Tibial artery (tissue), 4 donors: ENCODE data around the gene MYO10.

ENCODE experiments used
- DNase-seq, 2 donors: peaks; one replicate each; pipeline ENCODE4 v3.0.0-alpha.2; 2019
- H3K27ac ChIP-seq, 2 donors: fragments of 200-600 bp; sonication (generic) in 1 of 2; 1 replicate in 1 of 2; 2 replicates in 1 of 2; pipeline ENCODE4 v1.5.1; 2018 to 2019; ENCODE audit warnings: mild to moderate bottlenecking in 1 of 2
- H3K27me3 ChIP-seq, 2 donors: fragments of 200-600 bp; sonication (generic) in 1 of 2; one replicate each; pipeline versions ENCODE4 v1.5.1 to v1.6.0; 2016 to 2019
- H3K36me3 ChIP-seq, 3 donors: fragments of 200-600 bp; sonication (generic) in 2 of 3; one replicate each; pipeline ENCODE4 v1.5.1; 2016 to 2019; ENCODE audit warnings: mild to moderate bottlenecking in 2 of 3
- H3K4me1 ChIP-seq, 4 donors: fragments of 200-600 bp; sonication (generic) in 2 of 4; 1 replicate in 3 of 4; 2 replicates in 1 of 4; pipeline ENCODE4 v1.5.1; 2016 to 2019
- H3K4me3 ChIP-seq, 2 donors: fragments of 200-600 bp; sonication (generic) in 1 of 2; 1 replicate in 1 of 2; 2 replicates in 1 of 2; pipeline ENCODE4 v1.5.1; 2018 to 2019; ENCODE audit warnings: mild to moderate bottlenecking in 2 of 2
- H3K9me3 ChIP-seq, 3 donors: fragments of 200-600 bp; sonication (generic) in 1 of 3; one replicate each; pipeline ENCODE4 v1.5.1; 2016 to 2019
- intact Hi-C: fragments of 100-400 bp; cut with DNase I; formaldehyde crosslinking; loops from one replicate; pipeline ENCODE4 v1.15.0; 2023; ENCODE audit warnings: low total_unique reads
- TF ChIP-seq, protein P1 (sequence below), 2 experiments: fragments of 200-600 bp in 1 of 2; fragments of 450-650 bp in 1 of 2; IDR thresholded peaks; one replicate each; pipeline ENCODE4 v1.5.1; 2017 to 2019; ENCODE audit warnings: antibody characterized with exemption in 2 of 2, mild to moderate bottlenecking in 1 of 2, moderate library complexity in 1 of 2

MYO10 gene

DNA sequence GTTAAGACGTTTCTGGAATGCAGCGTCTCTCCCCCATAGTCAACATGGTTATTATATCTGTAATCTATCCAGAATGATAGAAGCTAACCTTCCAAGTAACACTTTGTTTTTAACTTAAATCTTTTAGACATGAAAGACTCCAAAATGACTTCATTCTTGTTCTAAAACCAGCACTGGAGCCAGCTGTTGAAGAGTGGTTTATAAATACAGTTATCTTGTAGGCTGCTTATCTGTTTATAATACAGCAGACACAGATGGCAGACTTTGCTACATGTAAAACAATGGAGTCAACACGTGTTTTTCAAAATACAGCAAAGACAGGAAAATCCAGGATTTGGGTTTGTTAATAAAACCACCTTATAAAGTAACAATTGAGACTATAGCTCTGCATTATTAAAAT is 270.5 kb downstream of the MYO10 start:
- no peak overlapping the region for H3K4me3 ChIP-seq
- intact Hi-C loops = no loop called here
- no peaks in the 10 kb centered on the region for H3K9me3 ChIP-seq
- H3K36me3 ChIP-seq = peaks cover 18 to 40% (median 20%) of the 10 kb centered on the region in 3 donors
- no peaks in the 10 kb centered on the region for H3K4me1 ChIP-seq
- TF ChIP-seq, protein P1, sequence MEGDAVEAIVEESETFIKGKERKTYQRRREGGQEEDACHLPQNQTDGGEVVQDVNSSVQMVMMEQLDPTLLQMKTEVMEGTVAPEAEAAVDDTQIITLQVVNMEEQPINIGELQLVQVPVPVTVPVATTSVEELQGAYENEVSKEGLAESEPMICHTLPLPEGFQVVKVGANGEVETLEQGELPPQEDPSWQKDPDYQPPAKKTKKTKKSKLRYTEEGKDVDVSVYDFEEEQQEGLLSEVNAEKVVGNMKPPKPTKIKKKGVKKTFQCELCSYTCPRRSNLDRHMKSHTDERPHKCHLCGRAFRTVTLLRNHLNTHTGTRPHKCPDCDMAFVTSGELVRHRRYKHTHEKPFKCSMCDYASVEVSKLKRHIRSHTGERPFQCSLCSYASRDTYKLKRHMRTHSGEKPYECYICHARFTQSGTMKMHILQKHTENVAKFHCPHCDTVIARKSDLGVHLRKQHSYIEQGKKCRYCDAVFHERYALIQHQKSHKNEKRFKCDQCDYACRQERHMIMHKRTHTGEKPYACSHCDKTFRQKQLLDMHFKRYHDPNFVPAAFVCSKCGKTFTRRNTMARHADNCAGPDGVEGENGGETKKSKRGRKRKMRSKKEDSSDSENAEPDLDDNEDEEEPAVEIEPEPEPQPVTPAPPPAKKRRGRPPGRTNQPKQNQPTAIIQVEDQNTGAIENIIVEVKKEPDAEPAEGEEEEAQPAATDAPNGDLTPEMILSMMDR (IDR thresholded peaks at IDR 0.05) = no peak
- H3K27ac ChIP-seq = no peak overlapping the region
- no peaks in the 10 kb centered on the region for H3K27me3 ChIP-seq
- no peak for DNase-seq

DNA sequence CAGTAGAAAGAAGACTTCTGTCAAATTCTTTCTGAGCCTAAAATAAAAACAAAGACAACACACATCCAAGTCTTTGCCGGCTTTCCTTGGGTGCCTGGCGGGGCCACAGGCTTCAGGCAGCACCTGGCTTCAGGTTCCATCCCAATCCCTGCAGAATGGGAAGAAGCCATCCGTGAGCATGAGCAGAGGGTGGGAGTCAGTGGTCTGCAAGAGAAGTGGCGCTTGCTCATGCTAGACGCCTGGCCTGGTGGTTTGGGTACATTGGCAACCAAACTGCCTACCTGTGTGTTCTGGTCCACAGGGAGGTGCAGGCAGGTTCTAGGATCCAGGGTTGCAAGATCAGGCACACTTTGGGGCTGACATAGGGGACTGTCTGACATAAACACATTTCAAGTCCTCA is 271.7 kb downstream of the MYO10 start:
- Histone ChIP-seq H3K27ac (no peak overlapping the region), H3K9me3 (no peaks in the 10 kb centered on the region), H3K36me3 (peaks cover 15 to 36% (median 17%) of the 10 kb centered on the region in 3 donors), H3K4me3 (no peak overlapping the region), H3K4me1 (no peaks in the 10 kb centered on the region), H3K27me3 (no peaks in the 10 kb centered on the region)
- no peak for DNase-seq
- intact Hi-C loops = no loop called here
- TF ChIP-seq, protein P1 (IDR thresholded peaks at IDR 0.05) = no peak

DNA sequence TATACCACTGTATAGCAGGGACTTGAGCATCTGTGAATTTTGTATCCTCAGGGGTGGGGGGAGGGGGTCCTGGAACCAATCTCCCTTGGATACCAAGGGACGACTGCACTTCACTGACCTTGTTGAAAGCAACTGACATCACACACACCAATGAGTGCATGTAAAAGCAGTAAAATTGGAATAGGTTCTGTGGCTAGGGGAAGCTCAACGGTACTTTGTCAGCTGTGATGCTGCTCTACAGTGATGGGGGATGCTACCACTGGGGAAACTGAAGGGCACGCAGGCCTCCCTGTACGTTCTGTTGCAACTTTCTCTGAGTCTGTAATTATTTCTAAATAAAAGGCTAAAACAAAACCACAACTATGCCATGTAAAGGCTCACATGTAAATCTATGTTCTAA is 272.2 kb downstream of the MYO10 start:
- DNase-seq = no peak
- Histone ChIP-seq H3K4me3 (no peak overlapping the region), H3K27ac (no peak overlapping the region), H3K9me3 (no peaks in the 10 kb centered on the region), H3K4me1 (no peaks in the 10 kb centered on the region), H3K27me3 (no peaks in the 10 kb centered on the region), H3K36me3 (peaks cover 15 to 33% (median 17%) of the 10 kb centered on the region in 3 donors)
- TF ChIP-seq, protein P1 (IDR thresholded peaks at IDR 0.05) = no peak
- intact Hi-C loops = no loop called here

DNA sequence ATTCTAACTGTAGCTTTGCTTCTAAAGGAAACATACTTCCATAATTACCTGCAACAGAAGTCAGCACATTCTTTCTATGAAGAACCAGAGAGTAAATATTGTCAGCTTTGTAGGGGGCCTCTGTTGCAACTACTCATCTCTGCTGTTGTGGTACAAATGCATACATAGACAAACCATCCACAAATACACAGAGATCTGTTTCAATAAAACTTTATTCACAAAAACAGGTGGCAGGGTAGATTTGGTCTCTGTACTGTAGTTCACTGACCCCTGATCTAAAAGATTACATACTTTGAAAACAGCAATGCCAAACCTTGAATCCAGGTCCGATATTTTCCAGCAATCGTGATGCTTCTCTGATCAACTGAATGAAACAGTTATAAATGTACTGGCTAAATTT is 274.4 kb downstream of the MYO10 start:
- Histone ChIP-seq H3K27ac (no peak overlapping the region), H3K36me3 (peaks cover 0 to 13% (median 0%) of the 10 kb centered on the region in 3 donors), H3K4me3 (no peak overlapping the region), H3K4me1 (no peaks in the 10 kb centered on the region), H3K27me3 (no peaks in the 10 kb centered on the region), H3K9me3 (no peaks in the 10 kb centered on the region)
- intact Hi-C loops = no loop called here
- TF ChIP-seq, protein P1 (IDR thresholded peaks at IDR 0.05) = no peak
- no peak for DNase-seq

DNA sequence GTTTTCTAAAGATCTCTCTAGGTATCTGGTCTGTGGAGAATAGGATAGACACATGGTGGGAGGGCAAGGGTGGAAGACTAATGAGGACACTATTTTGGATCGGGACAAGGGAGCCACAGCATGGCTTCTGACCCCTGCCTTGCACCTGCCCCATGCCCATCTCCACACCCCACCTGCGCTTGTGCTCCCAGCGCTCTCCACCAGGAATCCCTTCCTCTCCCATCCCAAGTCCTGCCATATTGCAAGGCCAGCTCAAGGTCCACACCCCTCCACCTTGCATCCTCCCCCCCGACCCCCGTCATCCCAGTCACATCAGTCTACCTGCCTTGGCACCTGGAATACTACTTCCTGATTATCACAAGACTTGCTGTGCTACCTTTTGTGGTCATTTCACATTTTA is 275.1 kb downstream of the MYO10 start:
- intact Hi-C loops = no loop called here
- peaks cover 0 to 6% (median 0%) of the 10 kb centered on the region in 3 donors for H3K36me3 ChIP-seq
- TF ChIP-seq, protein P1 (IDR thresholded peaks at IDR 0.05) = no peak
- no peaks in the 10 kb centered on the region for H3K27me3 ChIP-seq
- no peak overlapping the region for H3K4me3 ChIP-seq
- no peaks in the 10 kb centered on the region for H3K9me3 ChIP-seq
- no peak for DNase-seq
- no peak overlapping the region for H3K27ac ChIP-seq
- no peaks in the 10 kb centered on the region for H3K4me1 ChIP-seq

DNA sequence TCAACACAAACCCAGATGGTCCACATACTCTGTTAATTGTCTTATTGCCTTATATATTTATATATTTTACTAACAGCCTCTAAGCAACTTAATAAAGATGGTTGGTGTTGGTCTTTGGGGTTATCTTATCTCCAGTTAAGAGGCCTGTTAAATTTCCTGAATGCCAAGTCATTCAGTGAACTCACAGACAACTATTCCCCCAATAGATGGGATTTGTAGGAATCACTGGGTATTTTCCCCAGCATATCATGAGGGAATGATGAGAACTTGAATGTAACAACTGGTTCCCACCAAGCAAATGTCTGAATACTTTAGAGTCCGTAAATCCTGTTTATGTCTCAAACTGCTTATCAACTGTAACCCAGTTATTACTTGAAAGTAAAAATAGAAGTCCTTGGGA is 276.6 kb downstream of the MYO10 start:
- Histone ChIP-seq H3K9me3 (no peaks in the 10 kb centered on the region), H3K4me1 (no peaks in the 10 kb centered on the region), H3K27ac (no peak overlapping the region), H3K27me3 (peaks cover 0 to 3% of the 10 kb centered on the region in 2 donors), H3K36me3 (no peaks in the 10 kb centered on the region), H3K4me3 (no peak overlapping the region)
- no peak for DNase-seq
- TF ChIP-seq, protein P1 (IDR thresholded peaks at IDR 0.05) = no peak
- intact Hi-C loops = no loop called here
